Activated B cell treated with CpG ODN at 0.5 μM for 24 hours (primary cell): Measurements from ENCODE around the gene UPF1. TPM values are rescaled to one million over a fixed set of nuclear protein-coding genes. Genes with fewer than 3 reads are reported as not detected.
"Not testable (repeated sequence)": the region's sequence is repeated elsewhere in the genome, so short reads cannot be mapped to it uniquely, and the experiment has no call there.

Source experiments
- ATAC-seq: fragments of 200-7000 bp; cut with Tn5 transposase; one replicate; pipeline ENCODE4 v1.10.0; 2021; ENCODE audit warnings: low read depth, mild to moderate bottlenecking, moderate library complexity
- CTCF ChIA-PET: fragments of 350-600 bp; sonication (Branson Sonifier 250); formaldehyde crosslinking; loops from one replicate; lab custom pipeline; 2021; ENCODE audit warnings: antibody characterized with exemption; lab: Charles Lee
- POLR2A ChIA-PET: fragments of 350-600 bp; sonication (Branson Sonifier 250); formaldehyde crosslinking; loops from one replicate; lab custom pipeline; 2021; ENCODE audit warnings: antibody characterized with exemption; lab: Charles Lee
- DNase-seq: peaks from one replicate; pipeline ENCODE4 v3.0.0; 2022
- H3K27ac Mint-ChIP-seq: one replicate; pipeline ENCODE4 v1.8.0; 2020; ENCODE audit warnings: mixed read lengths
- H3K27me3 Mint-ChIP-seq: one replicate; pipeline ENCODE4 v1.8.0; 2021; ENCODE audit warnings: mixed read lengths
- H3K36me3 Mint-ChIP-seq: one replicate; pipeline ENCODE4 v1.8.0; 2021; ENCODE audit warnings: low read depth, mixed read lengths
- H3K4me1 Mint-ChIP-seq: one replicate; pipeline ENCODE4 v1.8.0; 2021; ENCODE audit warnings: mixed read lengths
- H3K4me3 Mint-ChIP-seq: one replicate; pipeline ENCODE4 v1.8.0; 2020; ENCODE audit warnings: mild to moderate bottlenecking, mixed read lengths
- H3K9me3 Mint-ChIP-seq: one replicate; pipeline ENCODE4 v1.8.0; 2020; ENCODE audit warnings: mixed read lengths
- CTCF ChIP-seq: fragments of 200-600 bp; IDR thresholded peaks from one replicate; pipeline ENCODE4 v1.8.0; 2022; ENCODE audit warnings: antibody characterized with exemption, mild to moderate bottlenecking
- intact Hi-C: fragments of 100-400 bp; cut with micrococcal nuclease; formaldehyde crosslinking; loops from one replicate; pipeline ENCODE4 v1.15.1; 2024
- total RNA-seq: library from RNA; stranded (reverse); gene quantifications from 2 replicates; pipeline ENCODE4 v1.2.3, GENCODE V29; 2022

The UPF1 gene
- total RNA-seq, 1 donor from 2014 or later, result 107 TPM

GRCh38 chr19:18804139-18804601, 27.6 kb upstream of the UPF1 start:
- ChIA-PET CTCF (no interaction called here), POLR2A (no interaction called here)
- H3K27me3 Mint-ChIP-seq, result peaks cover 11% of the 10 kb centered on the region
- TF ChIP-seq CTCF, result no peak
- intact Hi-C loops, result no loop called here
- no peak for ATAC-seq
- DNase-seq, result no peak
- no peaks in the 10 kb centered on the region for H3K9me3 Mint-ChIP-seq
- no peaks in the 10 kb centered on the region for H3K4me1 Mint-ChIP-seq
- no peak overlapping the region for H3K27ac Mint-ChIP-seq
- H3K36me3 Mint-ChIP-seq, result no peaks in the 10 kb centered on the region
- no peak overlapping the region for H3K4me3 Mint-ChIP-seq

- intact Hi-C loops, result no loop called here
- H3K4me1 Mint-ChIP-seq, result peaks cover 2% of the 10 kb centered on the region
- ATAC-seq (no peak), DNase-seq (no peak)
- peaks cover 14% of the 10 kb centered on the region for H3K27me3 Mint-ChIP-seq
- H3K4me3 Mint-ChIP-seq, result no peak overlapping the region
- no peaks in the 10 kb centered on the region for H3K36me3 Mint-ChIP-seq
- H3K9me3 Mint-ChIP-seq, result no peaks in the 10 kb centered on the region
- CTCF ChIA-PET, result no interaction called here
- TF ChIP-seq CTCF, result no peak
- no peak overlapping the region for H3K27ac Mint-ChIP-seq
- POLR2A ChIA-PET, result no interaction called here
These were observed 27.1 kb upstream of the UPF1 start for GRCh38 chr19:18804643-18805042.

GRCh38 chr19:18807861-18808331, 23.9 kb upstream of the UPF1 start:
- DNase-seq, result no peak
- CTCF ChIA-PET, result no interaction called here
- Mint-ChIP-seq H3K9me3 (no peaks in the 10 kb centered on the region), H3K4me3 (no peak overlapping the region), H3K27me3 (peaks cover 11% of the 10 kb centered on the region), H3K27ac (no peak overlapping the region), H3K36me3 (no peaks in the 10 kb centered on the region), H3K4me1 (peaks cover 2% of the 10 kb centered on the region)
- intact Hi-C loops, result no loop called here
- POLR2A ChIA-PET, result no interaction called here
- no peak for TF ChIP-seq CTCF
- no peak for ATAC-seq

GRCh38 chr19:18809149-18809868, 22.4 kb upstream of the UPF1 start:
- no peak for ATAC-seq
- Mint-ChIP-seq H3K27me3 (peaks cover 9% of the 10 kb centered on the region), H3K9me3 (no peaks in the 10 kb centered on the region), H3K27ac (no peak overlapping the region), H3K36me3 (no peaks in the 10 kb centered on the region), H3K4me3 (no peak overlapping the region), H3K4me1 (peaks cover 2% of the 10 kb centered on the region)
- ChIA-PET POLR2A (interaction anchor here (0.5 kb wide), 1 partner anchor 560 kb away, joined by 3 read pairs; no protein-coding TSS in a partner anchor), CTCF (no interaction called here)
- no peak for DNase-seq
- intact Hi-C loops, result no loop called here
- TF ChIP-seq CTCF, result no peak

GRCh38 chr19:18811638-18812037, 20.1 kb upstream of the UPF1 start:
- CTCF ChIA-PET, result interaction anchor here (0.8 kb wide), 1 partner anchor 11 kb away, joined by 3 read pairs; no protein-coding TSS in a partner anchor
- POLR2A ChIA-PET, H3K9me3 Mint-ChIP-seq, H3K27ac Mint-ChIP-seq, DNase-seq, H3K36me3 Mint-ChIP-seq, H3K4me1 Mint-ChIP-seq, ATAC-seq, intact Hi-C loops, H3K4me3 Mint-ChIP-seq, H3K27me3 Mint-ChIP-seq: not testable (repeated sequence)
